ENCODE measurements around the gene CPT1C. TPM values are rescaled to one million over a fixed set of nuclear protein-coding genes. Genes with fewer than 3 reads are reported as not detected.

CPT1C gene
- polyA plus RNA-seq, 1 donor (not counting 4 experiments of a cell fraction or from before 2014, with no cell fraction given), result 0.41 TPM

DNA sequence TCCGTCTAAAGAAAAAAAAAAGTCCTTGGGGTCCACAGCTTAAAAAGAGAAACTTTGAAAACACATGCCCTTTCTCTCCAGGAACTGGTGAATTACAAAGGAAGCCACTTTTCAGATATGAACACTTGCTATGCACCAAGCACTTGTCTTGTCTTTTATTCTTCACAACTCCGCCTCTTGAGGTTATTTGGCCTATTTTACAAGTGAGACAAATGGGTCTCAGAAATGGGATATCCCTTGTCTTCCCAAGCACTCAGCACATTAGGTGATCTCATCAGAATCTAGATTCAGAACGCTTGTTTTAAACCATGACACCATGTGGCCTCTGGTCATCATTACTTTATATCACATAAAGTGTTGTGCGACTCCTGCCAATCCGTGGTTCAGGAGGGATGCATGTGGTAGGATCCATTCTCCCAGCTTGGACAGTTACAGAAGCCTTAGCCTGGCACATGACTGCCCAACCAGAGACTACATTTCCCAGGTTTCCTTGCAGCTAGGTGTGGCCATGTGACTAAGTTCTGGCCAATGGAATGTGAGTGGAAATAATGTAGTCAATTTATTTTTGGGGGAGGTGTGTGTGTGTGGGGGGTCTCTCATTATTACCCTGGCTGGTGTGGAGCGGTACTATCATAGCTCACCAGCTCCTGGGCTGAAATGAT is 58.3 kb downstream of the CPT1C start:
- Histone ChIP-seq H3K27me3 (ENCODE audit: control insufficient read depth, extremely low read depth, insufficient read depth, low read length) (no peaks in the 10 kb centered on the region), H3K79me2 (ENCODE audit: control insufficient read depth, insufficient read depth, low read length) (no peaks in the 10 kb centered on the region), H3K9me3 (ENCODE audit: control insufficient read depth, low read depth, low read length) (no peaks in the 10 kb centered on the region), H3K27ac (ENCODE audit: control insufficient read depth, insufficient read depth, low read length) (no peak overlapping the region), H3K4me2 (ENCODE audit: control insufficient read depth, extremely low read depth, insufficient read depth, low read depth, low read length) (no peak overlapping the region), H3K4me3 (ENCODE audit: control insufficient read depth in 2 of 3, extremely low read depth in 1 of 3, insufficient read depth in 2 of 3, low read depth in 1 of 3, low read length in 3 of 3) (no peak overlapping the region), H3K4me1 (ENCODE audit: control insufficient read depth, extremely low read depth, insufficient read depth, low read length) (no peaks in the 10 kb centered on the region), H2AFZ (ENCODE audit: control insufficient read depth, low read length) (no peak overlapping the region), H3K9me1 (ENCODE audit: control insufficient read depth, extremely low read depth, insufficient read depth, low read length) (no peaks in the 10 kb centered on the region), H4K20me1 (ENCODE audit: control insufficient read depth, extremely low read depth, insufficient read depth, low read length) (no peaks in the 10 kb centered on the region), H3K36me3 (ENCODE audit: control insufficient read depth in 2 of 2, extremely low read depth in 1 of 2, insufficient read depth in 2 of 2, low read length in 2 of 2) (no peaks in the 10 kb centered on the region), H3K9ac (ENCODE audit: control insufficient read depth, extremely low read depth, insufficient read depth, low read length) (no peak overlapping the region)
- DNase-seq (ENCODE audit: low read depth, low spot score) (no peak), FAIRE-seq (no peak)
- TF ChIP-seq EZH2 (IDR thresholded peaks at IDR 0.05; ENCODE audit: low read length) (no peak), CTCF (optimal IDR thresholded peaks at IDR 0.05 in 1 of 3, IDR thresholded peaks at IDR 0.05 in 1 of 3, conservative IDR thresholded peaks at IDR 0.05 in 1 of 3; ENCODE audit: extremely low read depth in 1 of 3, insufficient read depth in 2 of 3, low read length in 3 of 3) (no peak)
- dilution Hi-C loops (cut with MboI; ENCODE audit: extremely low pct_ligation_motif_present, low sequenced_read_pairs), result no loop called here

DNA sequence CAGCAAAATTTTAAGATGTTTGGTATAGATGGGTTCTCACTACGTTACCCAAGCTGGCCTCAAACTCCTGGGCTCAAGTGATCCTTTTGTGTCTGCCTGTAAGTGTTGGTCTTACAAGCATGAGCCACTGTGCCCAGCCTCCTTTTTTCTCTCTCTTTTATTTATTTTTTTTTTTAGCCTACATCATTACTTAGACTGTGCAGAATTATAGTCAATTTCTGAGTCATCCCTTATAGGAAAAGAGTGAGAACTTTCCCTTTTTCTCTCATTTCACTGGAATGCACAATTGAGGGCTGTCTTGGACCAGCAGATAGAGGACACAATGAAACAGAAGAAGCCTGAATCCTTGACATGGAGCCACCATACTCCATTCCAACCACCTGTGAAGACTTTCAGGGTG is 58.9 kb downstream of the CPT1C start:
- H3K4me2 ChIP-seq (ENCODE audit: control insufficient read depth, extremely low read depth, insufficient read depth, low read depth, low read length), result no peak overlapping the region
- H3K36me3 ChIP-seq (ENCODE audit: control insufficient read depth in 2 of 2, extremely low read depth in 1 of 2, insufficient read depth in 2 of 2, low read length in 2 of 2), result no peaks in the 10 kb centered on the region
- dilution Hi-C loops (cut with MboI; ENCODE audit: extremely low pct_ligation_motif_present, low sequenced_read_pairs), result no loop called here
- H3K79me2 ChIP-seq (ENCODE audit: control insufficient read depth, insufficient read depth, low read length), result no peaks in the 10 kb centered on the region
- H3K27ac ChIP-seq (ENCODE audit: control insufficient read depth, insufficient read depth, low read length), result no peak overlapping the region
- H3K27me3 ChIP-seq (ENCODE audit: control insufficient read depth, extremely low read depth, insufficient read depth, low read length), result no peaks in the 10 kb centered on the region
- no peak overlapping the region for H3K9ac ChIP-seq (ENCODE audit: control insufficient read depth, extremely low read depth, insufficient read depth, low read length)
- H3K9me1 ChIP-seq (ENCODE audit: control insufficient read depth, extremely low read depth, insufficient read depth, low read length), result no peaks in the 10 kb centered on the region
- H3K9me3 ChIP-seq (ENCODE audit: control insufficient read depth, low read depth, low read length), result no peaks in the 10 kb centered on the region
- DNase-seq (ENCODE audit: low read depth, low spot score), result no peak
- FAIRE-seq, result no peak
- TF ChIP-seq EZH2 (IDR thresholded peaks at IDR 0.05; ENCODE audit: low read length) (no peak), CTCF (optimal IDR thresholded peaks at IDR 0.05 in 1 of 3, IDR thresholded peaks at IDR 0.05 in 1 of 3, conservative IDR thresholded peaks at IDR 0.05 in 1 of 3; ENCODE audit: extremely low read depth in 1 of 3, insufficient read depth in 2 of 3, low read length in 3 of 3) (no peak)
- H3K4me1 ChIP-seq (ENCODE audit: control insufficient read depth, extremely low read depth, insufficient read depth, low read length), result no peaks in the 10 kb centered on the region
- H2AFZ ChIP-seq (ENCODE audit: control insufficient read depth, low read length), result no peak overlapping the region
- no peaks in the 10 kb centered on the region for H4K20me1 ChIP-seq (ENCODE audit: control insufficient read depth, extremely low read depth, insufficient read depth, low read length)
- H3K4me3 ChIP-seq (ENCODE audit: control insufficient read depth in 2 of 3, extremely low read depth in 1 of 3, insufficient read depth in 2 of 3, low read depth in 1 of 3, low read length in 3 of 3), result no peak overlapping the region

Measured in keratinocyte (primary cell).